Activated CD8-positive, alpha-beta memory T cell treated with anti-CD3 and anti-CD28 coated beads, Interleukin-2, amount 10 ng/mL, durations not matched to agents 7 days and 5 days (primary cell): Measurements from ENCODE around the gene IRF9. TPM values are rescaled to one million over a fixed set of nuclear protein-coding genes. Genes with fewer than 3 reads are reported as not detected.

Experiments used
- ATAC-seq: fragments of 150-1000 bp; cut with Tn5 transposase; one replicate; pipeline ENCODE4 v1.10.0; 2021; ENCODE audit warnings: moderate library complexity
- CTCF ChIA-PET: fragments of 350-600 bp; sonication (Branson Sonifier 250); formaldehyde crosslinking; loops from one replicate; lab custom pipeline; 2021; ENCODE audit warnings: antibody characterized with exemption; lab: Charles Lee
- DNase-seq: peaks from one replicate; pipeline ENCODE4 v3.0.0-alpha.2; 2020
- H3K27ac Mint-ChIP-seq: one replicate; pipeline ENCODE4 v1.8.0; 2021; ENCODE audit warnings: mild to moderate bottlenecking, mixed read lengths
- H3K27me3 Mint-ChIP-seq: one replicate; pipeline ENCODE4 v1.8.0; 2021; ENCODE audit warnings: mixed read lengths
- H3K36me3 Mint-ChIP-seq: one replicate; pipeline ENCODE4 v1.8.0; 2021; ENCODE audit warnings: mild to moderate bottlenecking, mixed read lengths
- H3K4me1 Mint-ChIP-seq: one replicate; pipeline ENCODE4 v1.8.0; 2021; ENCODE audit warnings: mixed read lengths
- H3K4me3 Mint-ChIP-seq: one replicate; pipeline ENCODE4 v1.8.0; 2021; ENCODE audit warnings: mild to moderate bottlenecking, moderate library complexity, mixed read lengths
- H3K9me3 Mint-ChIP-seq: one replicate; pipeline ENCODE4 v1.8.0; 2022; ENCODE audit warnings: low read depth, mixed read lengths
- total RNA-seq, 2 experiments: library from RNA; stranded (reverse); gene quantifications; one replicate each; pipeline ENCODE4 v1.2.3, GENCODE V29; 2021

Gene IRF9
- total RNA-seq, 2 experiments from 2014 or later: 238 to 295 TPM

GRCh38 chr14:24135834-24136683 lies 25.0 kb upstream of the IRF9 start, which contains the start of gene PSME1:
Gene PSME1, plus strand, starts transcription at chr14:24136194. Its CDS starts 69 bp downstream, at chr14:24136263.
- peaks cover 44% of the 10 kb centered on the region for H3K36me3 Mint-ChIP-seq
- peak; percentile 96 for DNase-seq

GRCh38 chr14:24136684-24137528 lies 24.2 kb upstream of the IRF9 start:
- peaks cover 52% of the 10 kb centered on the region for H3K4me1 Mint-ChIP-seq
- H3K36me3 Mint-ChIP-seq: peaks cover 46% of the 10 kb centered on the region
- H3K9me3 Mint-ChIP-seq: no peaks in the 10 kb centered on the region
- CTCF ChIA-PET: interaction anchor here (0.7 to 7.3 kb wide), 8 partner anchors 10 to 137 kb away, joined by 3 to 69 read pairs (median 10); partner anchors contain the start of genes DCAF11, IRF9, NRL and PSME2
- DNase-seq (no peak), ATAC-seq (no peak)
- peak overlapping the region; percentile 91 for H3K4me3 Mint-ChIP-seq
- peak overlapping the region; percentile 85 for H3K27ac Mint-ChIP-seq
- no peaks in the 10 kb centered on the region for H3K27me3 Mint-ChIP-seq

More at GRCh38 chr14:24135834-24136683, 25.0 kb upstream of the IRF9 start, which contains the start of gene PSME1:
- Mint-ChIP-seq H3K27ac (peak within 1 kb of the TSS; percentile 85), H3K9me3 (no peaks in the 10 kb centered on the region), H3K27me3 (no peaks in the 10 kb centered on the region), H3K4me3 (peak within 1 kb of the TSS; percentile 91), H3K4me1 (peaks cover 51% of the 10 kb centered on the region)
- peak; percentile 94 for ATAC-seq
- CTCF ChIA-PET: interaction anchor here (0.8 to 7.3 kb wide), 13 partner anchors 9 to 198 kb away, joined by 3 to 69 read pairs (median 4); partner anchors contain the start of genes DCAF11, IRF9, MDP1 and NRL

- ATAC-seq (no peak), DNase-seq (no peak)
- H3K4me3 Mint-ChIP-seq: peak overlapping the region; percentile 91
- no peaks in the 10 kb centered on the region for H3K27me3 Mint-ChIP-seq
- H3K9me3 Mint-ChIP-seq: no peaks in the 10 kb centered on the region
- CTCF ChIA-PET: interaction anchor here (0.7 to 7.3 kb wide), 9 partner anchors 9 to 196 kb away, joined by 3 to 69 read pairs (median 3); partner anchors contain the start of genes DCAF11, IRF9, NRL and PSME2
- H3K36me3 Mint-ChIP-seq: peaks cover 49% of the 10 kb centered on the region
- H3K4me1 Mint-ChIP-seq: peaks cover 50% of the 10 kb centered on the region
- peak overlapping the region; percentile 74 for H3K27ac Mint-ChIP-seq
These were observed 23.3 kb upstream of the IRF9 start for GRCh38 chr14:24137529-24138395.

GRCh38 chr14:24138396-24139271 lies 22.4 kb upstream of the IRF9 start:
- H3K27me3 Mint-ChIP-seq: no peaks in the 10 kb centered on the region
- H3K9me3 Mint-ChIP-seq: no peaks in the 10 kb centered on the region
- peak overlapping the region; percentile 98 for H3K4me3 Mint-ChIP-seq
- peak overlapping the region; percentile 24 for H3K27ac Mint-ChIP-seq
- CTCF ChIA-PET: interaction anchor here (0.9 to 7.3 kb wide), 5 partner anchors 8 to 195 kb away, joined by 3 to 69 read pairs (median 33); partner anchors contain the start of genes DCAF11, IRF9, NRL and PSME2
- DNase-seq: no peak
- peaks cover 57% of the 10 kb centered on the region for H3K36me3 Mint-ChIP-seq
- H3K4me1 Mint-ChIP-seq: peaks cover 56% of the 10 kb centered on the region
- no peak for ATAC-seq

- DNase-seq (peak; percentile 61), ATAC-seq (no peak)
- Mint-ChIP-seq H3K9me3 (no peaks in the 10 kb centered on the region), H3K4me1 (peaks cover 64% of the 10 kb centered on the region), H3K36me3 (peaks cover 63% of the 10 kb centered on the region), H3K4me3 (peak overlapping the region; percentile 98), H3K27me3 (no peaks in the 10 kb centered on the region), H3K27ac (peak overlapping the region; percentile 29)
- CTCF ChIA-PET: interaction anchor here (1.6 to 7.3 kb wide), 3 partner anchors 22 to 44 kb away, joined by 3 to 69 read pairs (median 52); partner anchors contain the start of genes DCAF11, IRF9 and NRL
These were observed 21.7 kb upstream of the IRF9 start for GRCh38 chr14:24139272-24139934.

GRCh38 chr14:24141097-24141880 lies 19.8 kb upstream of the IRF9 start, which contains the start of gene EMC9:
Gene EMC9, minus strand, starts transcription at chr14:24141591. Its CDS starts 287 bp downstream, at chr14:24141304.
- no peaks in the 10 kb centered on the region for H3K9me3 Mint-ChIP-seq
- peak within 1 kb of the TSS; percentile 98 for H3K4me3 Mint-ChIP-seq
- peaks cover 74% of the 10 kb centered on the region for H3K4me1 Mint-ChIP-seq
- peak within 1 kb of the TSS; percentile 91 for H3K27ac Mint-ChIP-seq
- peak; percentile 91 for ATAC-seq
- CTCF ChIA-PET: interaction anchor here (0.6 to 7.3 kb wide), 16 partner anchors 9 to 188 kb away, joined by 3 to 69 read pairs (median 3); partner anchors contain the start of genes CIDEB, DHRS4, IRF9 and PCK2
- DNase-seq: peak; percentile 100
- H3K36me3 Mint-ChIP-seq: peaks cover 78% of the 10 kb centered on the region
- no peaks in the 10 kb centered on the region for H3K27me3 Mint-ChIP-seq

- peaks cover 61% of the 10 kb centered on the region for H3K4me1 Mint-ChIP-seq
- no peaks in the 10 kb centered on the region for H3K9me3 Mint-ChIP-seq
- H3K36me3 Mint-ChIP-seq: peaks cover 69% of the 10 kb centered on the region
- no peaks in the 10 kb centered on the region for H3K27me3 Mint-ChIP-seq
- no peak for ATAC-seq
- CTCF ChIA-PET: interaction anchor here (2.4 kb wide), 1 partner anchor 18 kb away, joined by 10 read pairs; the partner anchor contains the start of gene IRF9
- DNase-seq: no peak
- H3K27ac Mint-ChIP-seq: peak overlapping the region; percentile 45
- no peak overlapping the region for H3K4me3 Mint-ChIP-seq
These were observed 17.6 kb upstream of the IRF9 start for GRCh38 chr14:24143511-24143910.

- Mint-ChIP-seq H3K27ac (peak overlapping the region; percentile 64), H3K36me3 (peaks cover 69% of the 10 kb centered on the region), H3K9me3 (no peaks in the 10 kb centered on the region), H3K27me3 (no peaks in the 10 kb centered on the region), H3K4me1 (peaks cover 61% of the 10 kb centered on the region), H3K4me3 (peak overlapping the region; percentile 94)
- CTCF ChIA-PET: interaction anchor here (2.4 kb wide), 1 partner anchor 17 kb away, joined by 10 read pairs; the partner anchor contains the start of gene IRF9
- ATAC-seq (no peak), DNase-seq (no peak)
These were observed 16.6 kb upstream of the IRF9 start for GRCh38 chr14:24144451-24144850.

- no peaks in the 10 kb centered on the region for H3K27me3 Mint-ChIP-seq
- CTCF ChIA-PET: interaction anchor here (0.5 to 7.4 kb wide), 4 partner anchors 8 to 166 kb away, joined by 3 to 99 read pairs (median 18); partner anchors contain the start of genes IRF9, LTB4R and PSME1
- peak overlapping the region; percentile 94 for H3K4me3 Mint-ChIP-seq
- peaks cover 70% of the 10 kb centered on the region for H3K36me3 Mint-ChIP-seq
- H3K4me1 Mint-ChIP-seq: peaks cover 63% of the 10 kb centered on the region
- DNase-seq: no peak
- no peaks in the 10 kb centered on the region for H3K9me3 Mint-ChIP-seq
- H3K27ac Mint-ChIP-seq: peak overlapping the region; percentile 99
- no peak for ATAC-seq
These were observed 15.8 kb upstream of the IRF9 start for GRCh38 chr14:24145219-24145618.
